HepG2 (cell line): ENCODE measurements around the gene TNNI2. TPM values are rescaled to one million over a fixed set of nuclear protein-coding genes. Genes with fewer than 3 reads are reported as not detected.

ENCODE experiments used
- ATAC-seq: fragments of 200-7000 bp; cut with Tn5 transposase; 3 replicates; pipeline ENCODE4 v1.9.1; 2020; ENCODE audit warnings: mild to moderate bottlenecking, moderate library complexity
- BruUV-seq: library from RNA; stranded (reverse); fragments of 400-500 nt; replicated peaks from 2 replicates; lab custom pipeline; 2021; lab: Mats Ljungman, UMichigan
- CTCF ChIA-PET: fragments of 300-600 bp; formaldehyde crosslinking; extraction: SDS; loops from one replicate; lab custom pipeline; 2021; ENCODE audit warnings: low total read pairs, inconsistent platforms, low intra/inter-chr PET ratio; lab: Yijun Ruan, JAX
- POLR2A ChIA-PET: fragments of 350-600 bp; sonication (Branson Sonifier 250); formaldehyde crosslinking; loops from one replicate; lab custom pipeline; 2020; ENCODE audit warnings: antibody characterized with exemption, inconsistent platforms; lab: Yijun Ruan, JAX
- DNase-seq: peaks from one replicate; pipeline ENCODE4 v3.0.0-alpha.2; 2015; ENCODE audit warnings: low spot score
- FAIRE-seq: peaks from 3 replicates; lab custom pipeline; 2011; peaks lifted over from hg19 to GRCh38; lab: Jason Lieb, UNC
- H2AFZ ChIP-seq: one replicate; pipeline ENCODE4 v1.6.1; 2011; ENCODE audit warnings: low read length, inconsistent platforms
- H3K27ac ChIP-seq: fragments of 300-600 bp; 3 replicates; pipeline ENCODE4 v1.8.0; 2011; ENCODE audit warnings: mixed run types, mild to moderate bottlenecking, mixed read lengths, low read length, inconsistent platforms; ENCODE audit not compliant: insufficient read depth; ENCODE audit errors: extremely low read length
- H3K27me3 ChIP-seq, 2 experiments: fragments of 200-600 bp in 1 of 2; 2 replicates in 1 of 2; 3 replicates in 1 of 2; pipeline versions ENCODE4 v1.6.0 to v1.8.0; 2011; ENCODE audit warnings: low read length in 2 of 2, mild to moderate bottlenecking in 2 of 2, moderate library complexity in 2 of 2, inconsistent platforms in 1 of 2; ENCODE audit not compliant: insufficient read depth in 2 of 2, control insufficient read depth in 1 of 2
- H3K36me3 ChIP-seq, 2 experiments: fragments of 200-600 bp in 1 of 2; replicated peaks in 1 of 2; 2 replicates in 1 of 2; 3 replicates in 1 of 2; pipeline versions ENCODE4 v1.5.1 to v1.8.0; 2011; ENCODE audit warnings: low read length in 2 of 2, inconsistent platforms in 1 of 2; ENCODE audit not compliant: insufficient read depth in 2 of 2, control insufficient read depth in 1 of 2
- H3K4me1 ChIP-seq: 2 replicates; pipeline ENCODE4 v1.5.1; 2012; ENCODE audit warnings: low read length, inconsistent platforms; ENCODE audit not compliant: insufficient read depth
- H3K4me2 ChIP-seq: 2 replicates; pipeline ENCODE4 v1.6.0; 2011; ENCODE audit warnings: low read depth, low read length, inconsistent platforms
- H3K4me3 ChIP-seq, 3 experiments: fragments of 200-600 bp in 1 of 3; sonication (generic), shearing (Covaris generic) in 1 of 3; replicated peaks in 1 of 3; 2 replicates each; pipeline ENCODE4 v1.5.1; 2011 to 2016; ENCODE audit warnings: low read length in 3 of 3, inconsistent platforms in 2 of 3, low read depth in 2 of 3, mild to moderate bottlenecking in 2 of 3, control low read depth in 1 of 3, mixed read lengths in 1 of 3; ENCODE audit not compliant: insufficient read depth in 1 of 3
- H3K79me2 ChIP-seq: one replicate; pipeline ENCODE4 v1.6.1; 2011; ENCODE audit warnings: low read length, inconsistent platforms; ENCODE audit not compliant: insufficient read depth
- H3K9ac ChIP-seq: 2 replicates; pipeline ENCODE4 v1.6.0; 2011; ENCODE audit warnings: mild to moderate bottlenecking, low read depth, low read length, inconsistent platforms; ENCODE audit not compliant: insufficient read depth
- H3K9me3 ChIP-seq: 2 replicates; pipeline ENCODE4 v1.5.1; 2012; ENCODE audit warnings: mild to moderate bottlenecking, low read length
- H4K20me1 ChIP-seq: 2 replicates; pipeline ENCODE4 v1.6.0; 2011; ENCODE audit warnings: inconsistent platforms, mild to moderate bottlenecking, low read length, moderate library complexity; ENCODE audit not compliant: insufficient read depth
- EP300 ChIP-seq, 3 experiments: sonication (generic) in 1 of 3; formaldehyde crosslinking in 1 of 3; IDR thresholded peaks; 2 replicates each; pipeline versions ENCODE4 v1.5.1 to v1.6.1; 2011 to 2020; ENCODE audit warnings: low read depth in 2 of 3, low read length in 2 of 3, borderline replicate concordance in 1 of 3, improper control_type of control experiment in 1 of 3, mild to moderate bottlenecking in 1 of 3, missing genetic modification reagents in 1 of 3, moderate library complexity in 1 of 3
- FIP1L1 ChIP-seq: fragments of 200-400 bp; formaldehyde crosslinking; IDR thresholded peaks from 2 replicates; pipeline ENCODE4 v1.6.1; 2018; ENCODE audit warnings: low read depth, mild to moderate bottlenecking, low read length, moderate library complexity, borderline replicate concordance; ENCODE audit not compliant: insufficient read depth
- RAD21 ChIP-seq: fragments of 450-650 bp; formaldehyde crosslinking; IDR thresholded peaks from 2 replicates; pipeline ENCODE4 v1.5.0; 2020; ENCODE audit warnings: mild to moderate bottlenecking
- SALL2 ChIP-seq: sonication (generic); formaldehyde crosslinking; IDR thresholded peaks from 2 replicates; pipeline ENCODE4 v1.8.1; 2023; ENCODE audit warnings: mild to moderate bottlenecking, missing genetic modification reagents, inconsistent platforms
- THAP11 ChIP-seq: IDR thresholded peaks from 2 replicates; pipeline ENCODE4 v1.6.1; 2016; ENCODE audit warnings: missing biosample characterization, missing genetic modification reagents
- ZKSCAN5 ChIP-seq: sonication (generic); formaldehyde crosslinking; IDR thresholded peaks from 2 replicates; pipeline ENCODE4 v1.5.1; 2020; ENCODE audit warnings: mild to moderate bottlenecking, missing genetic modification reagents
- ZNF263 ChIP-seq: sonication (generic); formaldehyde crosslinking; IDR thresholded peaks from 2 replicates; pipeline ENCODE4 v1.4.0; 2020; ENCODE audit warnings: missing genetic modification reagents
- ZNF720 ChIP-seq: sonication (generic); formaldehyde crosslinking; IDR thresholded peaks from 2 replicates; pipeline ENCODE4 v1.4.0; 2020; ENCODE audit warnings: missing genetic modification reagents
- ZNF737 ChIP-seq: sonication (generic); formaldehyde crosslinking; IDR thresholded peaks from 2 replicates; pipeline ENCODE4 v1.5.0; 2020; ENCODE audit warnings: missing genetic modification reagents, mild to moderate bottlenecking, borderline replicate concordance
- ZNF788 ChIP-seq: sonication (generic); formaldehyde crosslinking; IDR thresholded peaks from 2 replicates; pipeline ENCODE4 v1.5.0; 2020; ENCODE audit warnings: mild to moderate bottlenecking, missing genetic modification reagents, borderline replicate concordance
- ZNF83 ChIP-seq: sonication (generic); formaldehyde crosslinking; IDR thresholded peaks from 2 replicates; pipeline ENCODE4 v1.4.0; 2020; ENCODE audit warnings: missing genetic modification reagents, mild to moderate bottlenecking, borderline replicate concordance
- ZNF850 ChIP-seq: sonication (generic); formaldehyde crosslinking; conservative IDR thresholded peaks from 2 replicates; pipeline ENCODE4 v1.9.0; 2021; ENCODE audit warnings: mild to moderate bottlenecking, missing genetic modification reagents
- ZSCAN20 ChIP-seq: sonication (generic); formaldehyde crosslinking; IDR thresholded peaks from 2 replicates; pipeline ENCODE4 v1.4.0; 2020; ENCODE audit warnings: missing genetic modification reagents, mild to moderate bottlenecking, borderline replicate concordance
- WGBS: methylation state at CpG from one replicate; pipeline ENCODE4 v1.1.6; 2017; ENCODE audit warnings: low lambda C conversion rate; 5-methylcytosine and 5-hydroxymethylcytosine counted together
- in situ Hi-C: cut with HindIII; loops from 2 replicates; pipeline ENCODE4 v1.10.0; 2017; ENCODE audit warnings: low pct_unique_long_range_greater_than_20kb; ENCODE audit not compliant: extremely low pct_ligation_motif_present
- intact Hi-C: fragments of 100-400 bp; cut with micrococcal nuclease; formaldehyde crosslinking; loops from one replicate; pipeline ENCODE4 v1.10.0; 2022; ENCODE audit not compliant: unreplicated experiment
- polyA plus RNA-seq, 8 experiments: library from polyadenylated mRNA; depleted of rRNA in 3 of 8; stranded (reverse) in 7 of 8; unstranded in 1 of 8; fragments of >200 nt; fragmentation: Illumina TruSeq in 4 of 8; extraction: Trizol in 4 of 8; gene quantifications; 2 replicates each; pipeline versions ENCODE4 v1.2.1 to v1.2.3, GENCODE V29; 2011 to 2016; ENCODE audit warnings: low read depth in 4 of 8, missing spikeins in 1 of 8, mixed read lengths in 1 of 8; ENCODE audit not compliant: insufficient read depth in 1 of 8
- total RNA-seq, 5 experiments: library from RNA; depleted of rRNA; stranded (reverse); fragments of >200 nt; fragmentation: Illumina TruSeq; extraction: Trizol; gene quantifications; 2 replicates each; pipeline ENCODE4 v1.2.3, GENCODE V29; 2016; ENCODE audit warnings: low read depth in 1 of 5
- TF ChIP-seq, protein P1 (sequence below): sonication (generic); formaldehyde crosslinking; IDR thresholded peaks from 2 replicates; pipeline ENCODE4 v1.8.0; 2022; ENCODE audit warnings: mild to moderate bottlenecking, missing genetic modification reagents; ENCODE audit not compliant: insufficient replicate concordance
- TF ChIP-seq, protein P2 (sequence below): sonication (generic); formaldehyde crosslinking; IDR thresholded peaks from 2 replicates; pipeline ENCODE4 v1.4.0; 2020; ENCODE audit warnings: missing genetic modification reagents
- TF ChIP-seq, protein P3 (sequence below): sonication (generic); IDR thresholded peaks from 2 replicates; pipeline ENCODE4 v1.6.1; 2016; ENCODE audit warnings: low read depth, borderline replicate concordance

Gene TNNI2
- total and polyA plus RNA-seq, 2 of the 13 experiments (the other 11 are each of a cell fraction or from before 2014, with no cell fraction given), result 7.2 to 12.0 TPM

DNA sequence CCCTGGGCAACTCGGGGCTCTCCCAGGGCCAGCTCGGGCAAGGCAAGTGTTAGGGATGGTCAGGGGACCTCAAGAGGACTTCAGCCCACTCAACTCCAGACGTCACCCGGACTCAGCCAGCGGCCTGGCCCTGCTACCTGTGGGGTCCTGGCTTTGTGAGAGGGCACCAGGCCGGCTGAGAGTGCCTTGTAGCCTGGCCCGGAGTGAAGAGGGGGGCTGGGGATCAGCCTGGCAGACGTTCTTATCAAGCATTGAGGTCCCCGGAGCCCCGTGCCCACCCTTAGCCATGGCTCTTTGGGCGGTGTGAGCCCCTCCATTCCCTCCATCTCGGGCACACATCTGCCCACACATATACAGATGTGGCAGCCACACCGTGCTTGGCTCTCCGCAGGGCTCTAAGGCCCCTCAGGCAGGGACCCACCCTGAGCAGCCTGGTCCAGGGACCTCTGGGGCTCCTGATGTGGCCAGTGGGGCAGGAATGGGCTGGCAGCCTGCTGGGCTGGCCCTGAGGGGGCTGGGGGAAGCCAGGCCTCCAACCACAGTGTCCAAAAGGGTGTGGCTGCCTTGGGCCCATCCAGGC is 29.4 kb downstream of the TNNI2 start (continued):
- TF ChIP-seq ZNF737, result no peak
- TF ChIP-seq THAP11 (CRISPR knock-in tag), result no peak
- no peak for TF ChIP-seq RAD21

DNA sequence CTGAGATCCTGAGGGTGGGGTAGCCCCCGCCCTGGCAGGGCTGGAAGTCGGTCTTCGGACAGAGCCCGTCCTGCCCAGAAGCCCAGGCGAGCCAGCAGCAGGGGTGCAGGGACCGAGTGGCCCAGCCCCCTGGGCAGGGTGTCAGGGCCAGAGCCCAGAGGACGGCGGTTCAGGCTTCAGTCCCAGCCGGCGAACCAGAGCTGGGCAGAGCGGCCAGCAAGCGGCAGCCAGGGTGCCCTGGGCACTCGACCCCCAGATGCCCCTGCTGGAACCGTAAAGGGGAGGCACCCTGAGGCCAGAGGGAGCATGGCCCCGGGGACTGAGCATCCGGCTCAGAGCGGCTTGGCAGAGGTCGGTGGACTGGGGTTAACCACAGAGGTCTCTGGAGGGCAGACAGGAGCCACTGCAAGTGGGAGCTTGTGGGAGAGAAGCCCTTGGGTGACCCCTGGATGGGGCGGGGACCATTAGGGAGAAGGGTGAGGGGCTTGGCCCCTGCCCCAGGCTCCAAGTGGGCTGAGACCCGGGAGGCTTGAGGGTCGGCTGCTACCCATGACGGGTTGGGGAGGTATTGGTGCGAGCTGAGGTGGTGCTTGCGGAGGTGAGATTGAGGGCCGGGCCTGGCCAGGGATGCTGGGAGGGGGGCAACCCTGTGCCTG is 30.0 kb downstream of the TNNI2 start:
- BruUV-seq, result no TSS peak
- Histone ChIP-seq H3K36me3 (no peaks in the 10 kb centered on the region), H3K4me2 (no peak overlapping the region), H3K27ac (no peak overlapping the region), H3K4me1 (no peaks in the 10 kb centered on the region), H3K4me3 (no peak overlapping the region), H4K20me1 (no peaks in the 10 kb centered on the region), H3K9ac (no peak overlapping the region), H2AFZ (no peak overlapping the region), H3K9me3 (no peaks in the 10 kb centered on the region), H3K79me2 (no peaks in the 10 kb centered on the region), H3K27me3 (peaks cover 25 to 85% of the 10 kb centered on the region in 2 experiments)
- no peak for FAIRE-seq
- no peak for DNase-seq
- in situ Hi-C loops (no loop called here), intact Hi-C loops (no loop called here)
- ChIA-PET CTCF (no interaction called here), POLR2A (no interaction called here)
- WGBS, result 23% methylated on average over 14 of the region's 25 CpGs
- ATAC-seq, result no peak
- TF ChIP-seq ZSCAN20 (CRISPR knock-in tag) (no peak), SALL2 (CRISPR knock-in tag) (no peak), ZNF720 (CRISPR knock-in tag) (no peak), ZNF850 (CRISPR knock-in tag) (no peak), ZNF263 (CRISPR knock-in tag) (no peak), ZNF788 (CRISPR knock-in tag) (no peak), EP300 (IDR thresholded peaks at IDR 0.05; ENCODE audit: low read depth in 2 of 2, low read length in 2 of 2) (no peak), EP300 (CRISPR knock-in tag; IDR thresholded peaks at IDR 0.05; ENCODE audit: borderline replicate concordance) (no peak), ZKSCAN5 (CRISPR knock-in tag) (no peak), ZNF83 (CRISPR knock-in tag) (no peak), FIP1L1 (no peak)
- TF ChIP-seq, protein P1, sequence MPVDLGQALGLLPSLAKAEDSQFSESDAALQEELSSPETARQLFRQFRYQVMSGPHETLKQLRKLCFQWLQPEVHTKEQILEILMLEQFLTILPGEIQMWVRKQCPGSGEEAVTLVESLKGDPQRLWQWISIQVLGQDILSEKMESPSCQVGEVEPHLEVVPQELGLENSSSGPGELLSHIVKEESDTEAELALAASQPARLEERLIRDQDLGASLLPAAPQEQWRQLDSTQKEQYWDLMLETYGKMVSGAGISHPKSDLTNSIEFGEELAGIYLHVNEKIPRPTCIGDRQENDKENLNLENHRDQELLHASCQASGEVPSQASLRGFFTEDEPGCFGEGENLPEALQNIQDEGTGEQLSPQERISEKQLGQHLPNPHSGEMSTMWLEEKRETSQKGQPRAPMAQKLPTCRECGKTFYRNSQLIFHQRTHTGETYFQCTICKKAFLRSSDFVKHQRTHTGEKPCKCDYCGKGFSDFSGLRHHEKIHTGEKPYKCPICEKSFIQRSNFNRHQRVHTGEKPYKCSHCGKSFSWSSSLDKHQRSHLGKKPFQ, result no peak
- TF ChIP-seq, protein P2, sequence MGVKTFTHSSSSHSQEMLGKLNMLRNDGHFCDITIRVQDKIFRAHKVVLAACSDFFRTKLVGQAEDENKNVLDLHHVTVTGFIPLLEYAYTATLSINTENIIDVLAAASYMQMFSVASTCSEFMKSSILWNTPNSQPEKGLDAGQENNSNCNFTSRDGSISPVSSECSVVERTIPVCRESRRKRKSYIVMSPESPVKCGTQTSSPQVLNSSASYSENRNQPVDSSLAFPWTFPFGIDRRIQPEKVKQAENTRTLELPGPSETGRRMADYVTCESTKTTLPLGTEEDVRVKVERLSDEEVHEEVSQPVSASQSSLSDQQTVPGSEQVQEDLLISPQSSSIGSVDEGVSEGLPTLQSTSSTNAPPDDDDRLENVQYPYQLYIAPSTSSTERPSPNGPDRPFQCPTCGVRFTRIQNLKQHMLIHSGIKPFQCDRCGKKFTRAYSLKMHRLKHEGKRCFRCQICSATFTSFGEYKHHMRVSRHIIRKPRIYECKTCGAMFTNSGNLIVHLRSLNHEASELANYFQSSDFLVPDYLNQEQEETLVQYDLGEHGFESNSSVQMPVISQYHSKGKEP (CRISPR knock-in tag), result no peak
- TF ChIP-seq, protein P3, sequence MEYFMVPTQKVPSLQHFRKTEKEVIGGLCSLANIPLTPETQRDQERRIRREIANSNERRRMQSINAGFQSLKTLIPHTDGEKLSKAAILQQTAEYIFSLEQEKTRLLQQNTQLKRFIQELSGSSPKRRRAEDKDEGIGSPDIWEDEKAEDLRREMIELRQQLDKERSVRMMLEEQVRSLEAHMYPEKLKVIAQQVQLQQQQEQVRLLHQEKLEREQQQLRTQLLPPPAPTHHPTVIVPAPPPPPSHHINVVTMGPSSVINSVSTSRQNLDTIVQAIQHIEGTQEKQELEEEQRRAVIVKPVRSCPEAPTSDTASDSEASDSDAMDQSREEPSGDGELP, result no peak
